GM19351 (cell line): ENCODE results near the gene LMO4.

Source experiments
- ATAC-seq: cut with Tn5 transposase; IDR thresholded peaks from one replicate; pipeline ENCODE4 v1.9.1; 2021; ENCODE audit warnings: mild to moderate bottlenecking, moderate library complexity; ENCODE audit not compliant: unreplicated experiment

Gene LMO4, protein sequence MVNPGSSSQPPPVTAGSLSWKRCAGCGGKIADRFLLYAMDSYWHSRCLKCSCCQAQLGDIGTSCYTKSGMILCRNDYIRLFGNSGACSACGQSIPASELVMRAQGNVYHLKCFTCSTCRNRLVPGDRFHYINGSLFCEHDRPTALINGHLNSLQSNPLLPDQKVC

DNA sequence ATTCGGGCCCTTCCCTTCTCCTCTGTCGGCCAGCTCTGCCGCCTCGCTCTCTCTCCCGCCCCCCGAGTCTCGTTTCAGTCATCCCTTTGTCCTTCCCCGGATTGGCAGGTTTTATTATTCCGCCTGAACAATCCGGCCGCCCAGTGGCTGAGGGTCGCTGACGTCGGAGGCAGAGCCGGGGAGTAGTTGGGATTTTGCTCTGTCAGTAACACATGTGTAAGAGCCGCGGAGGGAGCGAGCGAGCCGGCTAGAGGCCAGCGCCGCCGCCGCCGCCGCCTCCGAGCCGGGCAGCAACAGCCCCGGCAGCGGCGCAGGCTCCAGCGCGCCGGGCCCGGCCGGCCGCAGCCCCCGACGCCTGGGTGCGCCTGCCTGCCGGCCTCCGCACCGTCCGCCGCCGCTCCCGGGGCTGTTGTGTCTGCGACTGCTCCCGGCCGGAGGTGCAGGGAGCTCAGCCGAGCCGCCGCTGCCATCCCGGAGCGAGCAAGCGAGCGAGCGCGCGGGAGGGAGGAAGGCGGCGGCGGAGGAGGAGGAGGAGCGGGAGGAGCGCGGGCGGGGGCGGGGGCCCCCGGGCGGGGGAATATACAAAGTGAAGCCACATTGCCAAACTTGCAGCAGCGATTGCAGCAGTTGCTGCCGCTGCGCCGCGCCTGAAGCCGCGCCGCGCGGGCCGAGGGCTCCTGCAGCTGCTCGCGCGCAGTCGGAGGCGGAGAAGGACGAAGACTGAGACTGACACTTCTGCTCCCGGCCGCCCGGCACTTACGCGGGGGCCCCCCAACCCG, at the start of gene LMO4:
Gene LMO4, plus strand, starts transcription at position 609 of the 779 bp plus-strand sequence. CDS start 3,136 bp downstream, outside the sequence.
- peak; percentile 79 for ATAC-seq

DNA sequence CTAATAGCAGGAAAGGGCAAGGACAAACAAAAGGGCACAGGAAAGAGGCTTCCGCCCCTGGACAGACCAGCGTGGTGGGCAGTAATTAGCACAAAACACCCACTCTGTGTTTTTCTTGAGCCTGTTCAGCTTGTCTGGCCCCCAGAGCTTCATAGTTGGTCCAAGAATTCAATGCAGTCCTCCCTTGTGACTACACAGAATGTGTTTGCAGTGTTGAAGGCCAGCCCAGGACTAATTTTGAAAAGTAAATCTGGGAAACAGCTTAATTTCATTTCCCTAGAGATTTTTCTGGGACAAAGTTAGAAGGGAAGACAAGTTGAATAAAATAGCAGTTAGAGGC, 49.2 kb upstream of the LMO4 start:
- ATAC-seq: no peak

DNA sequence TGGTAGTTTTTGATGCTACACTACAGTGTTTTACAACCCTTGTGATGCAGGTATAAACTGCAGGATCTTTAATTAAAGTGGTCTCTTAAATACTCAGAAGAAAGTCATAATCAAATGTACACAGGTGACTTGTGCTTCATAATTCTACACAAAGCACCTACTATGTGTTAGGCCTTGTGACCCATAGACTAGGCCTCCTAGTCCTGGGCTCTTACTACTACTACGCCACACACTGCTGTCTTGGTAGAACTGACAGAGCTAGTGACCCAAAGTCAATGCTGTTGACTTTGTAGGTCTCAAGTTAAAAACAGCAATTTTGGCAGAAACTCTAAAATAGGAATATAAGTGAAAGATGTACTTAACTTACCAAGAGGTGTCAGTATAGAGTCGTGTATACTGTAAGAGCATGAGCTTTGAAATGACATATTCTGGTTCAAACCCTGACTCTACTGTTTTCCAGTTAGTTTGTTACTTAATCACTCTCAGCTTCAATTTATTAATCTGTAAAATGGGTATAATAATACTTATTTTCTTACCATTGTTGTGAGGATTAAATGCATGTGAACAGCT, 48.6 kb upstream of the LMO4 start:
- ATAC-seq: no peak

DNA sequence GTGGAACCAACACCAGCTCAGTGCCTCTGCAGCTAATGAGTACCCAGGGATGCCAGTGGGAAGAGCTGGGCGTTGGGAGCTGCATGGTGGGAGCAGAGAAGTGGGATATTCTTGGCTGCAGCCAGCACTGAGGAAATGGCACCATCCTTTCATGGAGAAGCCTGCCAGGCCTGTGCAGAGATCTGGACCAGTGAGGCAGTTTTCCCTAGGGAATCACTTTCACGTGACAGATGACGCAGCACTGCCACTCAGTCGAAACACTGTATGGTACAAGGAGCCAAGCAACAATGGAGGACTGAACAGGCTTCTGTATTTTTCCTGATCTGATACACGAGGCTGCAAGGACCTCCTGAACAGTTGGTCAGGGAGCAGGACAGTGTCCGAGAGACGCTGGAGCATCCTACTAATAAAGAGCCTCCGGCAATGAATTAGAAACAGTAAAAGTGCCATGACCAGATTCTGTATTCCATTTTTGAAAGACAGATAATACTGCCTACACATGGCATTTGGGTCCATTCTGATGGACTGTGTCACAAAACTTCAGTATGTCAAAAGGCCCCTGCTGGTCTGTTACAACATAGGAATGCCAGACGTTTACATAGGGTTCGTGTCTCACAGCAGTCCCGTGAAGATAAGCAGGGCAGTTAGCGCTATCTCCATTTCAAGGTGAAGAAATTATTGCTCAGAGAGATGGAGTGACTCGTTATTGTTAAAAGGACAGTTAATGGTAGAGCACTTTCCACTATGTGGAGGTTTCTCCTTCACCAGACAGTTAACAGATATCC, 44.0 kb upstream of the LMO4 start:
- no peak for ATAC-seq

DNA sequence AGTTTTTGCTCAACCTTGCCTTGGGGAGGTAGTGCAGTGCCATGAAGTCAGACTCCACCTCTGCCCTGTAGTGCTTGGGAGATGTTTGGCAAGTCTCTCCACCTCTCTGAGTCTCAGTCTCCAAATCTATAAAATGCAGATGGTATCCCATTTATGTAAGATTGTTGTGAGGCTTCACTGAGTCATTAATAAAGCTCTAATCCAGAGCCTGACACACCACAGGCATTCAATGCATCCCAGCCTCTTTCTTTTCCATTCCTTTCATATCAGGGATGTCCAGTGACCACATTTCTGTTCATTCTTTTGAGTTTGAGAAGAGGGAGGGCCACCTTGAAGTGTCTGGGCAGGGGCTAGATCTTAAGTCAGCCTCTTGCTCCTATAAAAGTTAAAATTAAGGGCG, 37.6 kb upstream of the LMO4 start:
- ATAC-seq: no peak

DNA sequence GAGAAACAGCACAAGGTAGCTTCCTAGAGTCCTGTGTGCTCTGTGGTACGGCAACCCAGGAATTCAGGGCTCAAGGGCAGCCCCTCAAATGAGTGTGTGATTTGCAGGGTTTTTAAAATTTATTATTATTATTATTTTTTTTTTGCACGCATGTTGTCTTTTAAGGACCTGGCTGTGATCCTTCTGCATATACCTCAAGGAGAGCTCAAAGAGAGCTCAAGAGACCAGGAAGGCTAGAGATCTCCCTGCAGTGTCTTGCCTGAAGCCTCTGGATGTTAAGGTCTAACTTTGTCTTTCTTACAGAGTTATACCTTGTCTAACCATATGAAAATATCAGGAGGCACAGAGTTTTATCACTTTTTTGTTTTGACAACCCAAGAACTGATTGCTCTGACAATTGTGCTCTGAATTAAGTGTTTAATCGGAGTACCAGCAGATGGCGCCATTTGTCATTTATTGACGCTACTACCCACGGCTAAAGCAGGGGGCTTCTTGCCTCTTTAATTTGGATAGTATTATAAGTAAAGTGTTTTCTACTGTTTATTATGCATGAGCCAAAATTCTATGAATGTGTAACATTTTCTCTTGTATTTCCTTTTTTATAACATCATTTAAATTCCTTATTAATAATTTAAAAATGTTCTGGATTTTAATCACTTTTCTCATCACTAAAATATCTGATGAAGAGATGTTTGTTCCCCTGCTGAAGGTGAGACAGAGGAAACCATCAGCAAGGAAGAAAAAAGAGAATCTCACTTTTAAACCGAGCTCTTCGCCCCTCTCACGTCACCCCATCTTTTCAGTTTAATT, 35.8 kb upstream of the LMO4 start:
- ATAC-seq: peak; percentile 63

DNA sequence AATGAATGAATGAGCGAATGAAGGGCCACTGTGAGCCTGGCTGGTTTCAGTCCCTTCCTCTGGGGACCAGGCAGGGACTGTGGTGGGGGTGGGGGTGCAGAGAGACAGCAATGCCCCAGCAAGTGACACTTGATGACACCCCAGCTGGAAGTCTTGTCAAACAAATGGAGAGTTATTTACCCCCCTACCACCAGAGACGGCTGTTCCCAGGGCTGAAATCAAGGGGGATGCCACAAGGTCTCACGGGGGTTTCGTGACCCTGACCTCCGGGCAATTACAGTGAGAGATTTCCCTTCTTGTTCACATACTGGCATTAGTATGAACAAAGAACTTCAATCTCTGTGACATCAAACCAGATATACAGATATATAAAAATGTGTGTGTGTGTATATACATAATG, 34.0 kb upstream of the LMO4 start:
- ATAC-seq: no peak

DNA sequence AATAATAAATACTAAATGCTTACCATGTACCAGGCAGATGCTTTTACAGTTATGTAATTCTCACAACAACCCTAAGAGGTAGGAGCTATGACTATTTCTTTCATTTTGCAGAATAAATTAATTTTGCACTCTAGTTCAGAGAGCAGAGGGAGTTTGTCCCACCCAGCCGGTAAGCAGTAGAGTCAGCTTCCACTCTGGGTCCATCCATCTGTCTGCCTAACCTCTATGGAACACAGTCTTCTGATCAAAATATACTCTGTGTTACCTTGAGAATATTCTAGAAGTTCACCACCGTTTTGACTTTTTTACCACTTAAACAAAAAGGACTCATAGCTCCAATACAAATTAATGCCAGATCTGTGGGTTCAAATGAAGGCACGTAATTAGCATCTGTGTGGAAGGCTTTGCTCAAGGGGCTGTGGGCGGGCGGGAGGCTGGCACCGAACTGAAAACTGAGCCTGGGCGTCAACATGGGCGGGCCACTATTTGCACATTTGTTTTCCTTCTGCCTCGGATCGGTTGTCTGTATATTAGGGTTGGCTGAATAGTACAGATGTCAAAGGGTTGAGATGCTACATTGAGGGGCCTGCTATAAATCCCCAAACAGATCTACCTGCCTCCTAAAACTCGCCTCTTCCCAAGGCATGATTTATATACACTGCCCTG, 33.1 kb upstream of the LMO4 start:
- ATAC-seq: no peak

DNA sequence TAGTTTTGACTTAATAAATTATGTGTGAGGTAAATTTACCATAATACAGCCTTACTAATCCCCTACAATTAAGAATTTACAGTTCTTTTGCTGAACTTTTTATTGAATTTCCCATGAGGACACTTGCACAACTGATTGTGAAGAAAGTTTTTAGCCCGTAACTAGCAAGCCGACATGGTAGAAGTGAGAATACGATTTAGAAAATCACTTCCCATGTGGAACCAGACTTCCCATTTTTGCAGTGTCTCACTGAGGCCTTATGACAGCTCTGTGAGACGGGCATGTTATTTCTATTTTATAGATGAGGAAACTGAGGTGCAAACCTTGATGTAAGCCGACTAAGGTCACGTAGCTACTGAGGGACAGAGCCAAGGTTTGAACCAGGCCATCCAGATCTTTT, 32.5 kb upstream of the LMO4 start:
- ATAC-seq: no peak

DNA sequence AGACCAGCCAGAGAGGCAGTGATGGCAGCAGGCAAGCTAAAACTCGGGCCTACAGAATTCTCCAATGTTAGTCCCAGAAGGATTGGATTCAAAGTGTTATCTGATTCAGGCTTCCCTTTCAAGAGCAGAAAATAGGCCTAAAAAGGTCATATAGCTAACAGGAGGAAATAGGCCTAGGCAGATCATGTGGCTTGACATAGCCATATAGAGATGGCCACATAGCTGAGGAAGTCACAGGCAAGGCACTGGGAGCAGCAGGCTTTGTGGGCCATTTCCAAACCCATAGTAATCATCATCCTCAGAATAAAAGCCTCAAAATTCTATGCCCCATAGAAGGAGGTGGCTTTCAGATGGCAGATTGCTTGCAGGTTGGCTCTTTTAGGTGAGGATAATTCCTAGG, 29.0 kb upstream of the LMO4 start:
- no peak for ATAC-seq

DNA sequence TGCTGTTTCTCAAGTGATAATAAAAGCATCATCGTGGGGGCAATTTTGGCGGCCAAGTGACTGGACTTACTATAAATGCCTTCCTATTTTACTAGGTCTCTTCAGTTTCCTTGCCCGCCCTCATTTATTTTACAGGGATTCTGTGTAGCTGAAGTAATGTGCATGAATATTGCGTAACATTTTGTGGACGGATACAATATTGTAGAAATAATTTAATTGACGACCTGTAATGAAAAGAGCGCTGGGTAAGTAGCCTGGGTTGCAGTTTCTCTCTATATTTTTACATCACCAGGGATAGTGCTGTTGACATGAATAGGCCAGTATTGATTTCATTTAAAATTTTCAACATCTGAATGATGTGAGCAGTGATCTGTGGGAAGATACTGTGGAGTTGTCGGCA, 28.1 kb upstream of the LMO4 start:
- no peak for ATAC-seq

DNA sequence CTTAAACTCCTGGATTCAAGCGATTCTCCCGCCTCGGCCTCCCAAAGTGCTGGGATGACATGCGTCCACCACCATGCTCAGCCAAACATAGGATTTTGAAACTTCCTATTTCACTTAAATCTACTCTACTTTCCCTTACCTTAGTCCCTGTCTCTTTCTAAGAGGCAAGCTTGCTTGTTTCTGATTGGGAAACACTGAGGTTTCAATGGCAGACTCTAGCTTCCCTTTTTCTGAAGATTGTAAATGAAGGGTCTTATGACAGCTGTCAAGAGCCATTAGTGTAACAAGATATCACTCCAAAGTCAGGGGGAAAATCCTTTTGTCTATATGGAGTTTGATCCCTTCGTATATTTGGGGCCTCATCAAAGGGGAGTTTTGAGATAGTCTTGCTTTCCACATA, 23.5 kb upstream of the LMO4 start:
- ATAC-seq: no peak

DNA sequence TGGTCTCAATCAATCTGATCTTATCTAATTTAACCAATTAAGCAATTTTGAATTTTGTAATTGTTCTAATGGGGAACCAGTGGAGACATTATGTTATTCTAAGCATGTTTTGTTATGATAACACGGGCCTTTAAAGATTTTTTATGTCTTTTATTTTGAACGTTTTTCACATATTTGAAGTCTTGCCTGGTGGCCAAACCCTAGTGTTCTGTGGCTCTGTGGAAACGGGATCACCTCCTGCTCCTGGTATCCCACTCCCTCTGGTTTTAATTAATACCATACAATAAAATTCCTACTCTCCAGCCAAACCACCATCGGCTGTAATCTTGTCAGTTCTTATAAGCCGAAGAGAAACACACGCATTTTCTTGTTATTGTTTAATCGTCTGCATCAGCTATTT, 22.9 kb upstream of the LMO4 start:
- ATAC-seq: no peak

DNA sequence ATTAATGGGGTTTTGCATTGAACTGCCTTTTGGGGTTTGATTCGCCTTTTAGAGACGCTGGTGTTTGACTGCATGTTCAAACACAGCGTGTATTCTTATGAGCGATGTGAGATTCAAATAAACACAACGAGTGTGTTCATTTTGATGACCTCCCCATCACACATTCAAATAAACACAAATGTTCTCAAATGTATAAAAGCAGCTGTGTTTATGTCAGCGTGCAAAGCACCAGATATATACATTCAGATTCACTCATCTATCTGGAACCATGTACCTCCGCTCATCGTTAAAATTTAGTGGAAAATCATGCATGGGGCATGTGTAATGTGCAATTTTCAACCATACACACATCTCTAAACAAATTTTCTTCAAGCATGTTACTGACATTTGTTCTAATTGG, 21.4 kb upstream of the LMO4 start:
- ATAC-seq: no peak

DNA sequence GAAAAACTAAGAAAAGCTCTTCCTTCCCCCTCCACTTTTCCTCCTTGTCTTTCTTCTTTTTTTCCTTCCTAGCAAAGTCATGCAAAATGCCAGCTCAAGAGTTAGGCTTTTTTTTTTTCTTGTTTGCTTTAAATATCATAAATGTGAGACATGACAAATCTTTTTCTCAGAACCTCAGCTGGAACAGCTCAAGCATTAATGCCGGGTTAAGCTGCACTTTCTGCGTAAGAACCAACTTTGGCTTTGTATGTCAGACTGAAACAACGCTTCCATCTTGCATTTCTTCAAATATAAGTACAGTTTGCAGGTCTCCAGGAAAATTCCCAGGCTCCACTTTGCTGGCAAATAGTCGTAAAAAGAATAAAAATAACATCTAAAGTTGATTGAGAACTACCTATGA, 20.7 kb upstream of the LMO4 start:
- no peak for ATAC-seq

DNA sequence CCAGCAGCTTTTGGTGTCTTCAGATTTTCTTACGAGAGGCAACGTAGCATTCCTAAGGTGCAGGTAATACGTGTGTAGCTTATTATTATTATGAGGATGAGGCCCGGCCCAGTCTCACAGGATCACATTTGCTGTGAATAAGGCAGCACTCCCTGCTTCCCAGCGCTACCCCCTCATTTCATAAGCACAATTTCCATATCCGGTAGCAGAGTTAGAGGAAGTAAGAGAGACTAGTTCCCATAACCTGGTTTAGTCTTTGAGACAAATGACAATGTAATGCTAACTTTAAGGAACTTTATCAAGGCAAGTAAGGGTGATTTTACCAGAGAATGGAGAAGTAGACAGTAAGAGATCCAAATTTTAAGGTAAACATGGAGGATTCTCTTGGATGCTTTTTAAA, 14.6 kb upstream of the LMO4 start:
- ATAC-seq: no peak

DNA sequence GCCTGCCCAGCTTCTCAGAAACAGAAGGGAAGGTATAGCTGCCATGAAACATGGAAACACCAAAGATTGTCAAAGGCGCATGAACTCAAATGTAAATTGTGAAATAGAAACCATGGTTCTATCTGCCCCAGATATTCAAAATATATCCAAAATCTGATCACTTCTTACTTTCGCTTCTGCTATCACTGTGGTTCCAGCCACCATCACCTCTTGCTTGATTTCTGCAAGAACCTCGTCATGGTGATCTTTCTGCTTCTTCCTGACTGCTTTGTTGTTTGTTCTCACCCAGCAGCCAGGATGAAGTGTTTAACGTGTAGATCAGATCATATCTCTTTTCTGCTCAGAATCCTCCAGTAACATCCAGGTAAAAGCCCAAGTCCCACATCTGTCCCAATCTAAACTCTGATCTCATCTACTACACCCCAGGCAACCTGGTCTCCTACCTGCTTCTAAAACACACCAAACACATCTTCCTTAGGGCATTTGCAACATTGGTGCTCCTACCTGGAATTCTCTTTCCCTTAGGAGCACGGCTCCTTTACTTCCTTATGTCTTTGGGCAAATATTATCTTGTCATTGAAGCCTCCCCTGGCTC, 10.5 kb upstream of the LMO4 start:
- ATAC-seq: peak; percentile 80

DNA sequence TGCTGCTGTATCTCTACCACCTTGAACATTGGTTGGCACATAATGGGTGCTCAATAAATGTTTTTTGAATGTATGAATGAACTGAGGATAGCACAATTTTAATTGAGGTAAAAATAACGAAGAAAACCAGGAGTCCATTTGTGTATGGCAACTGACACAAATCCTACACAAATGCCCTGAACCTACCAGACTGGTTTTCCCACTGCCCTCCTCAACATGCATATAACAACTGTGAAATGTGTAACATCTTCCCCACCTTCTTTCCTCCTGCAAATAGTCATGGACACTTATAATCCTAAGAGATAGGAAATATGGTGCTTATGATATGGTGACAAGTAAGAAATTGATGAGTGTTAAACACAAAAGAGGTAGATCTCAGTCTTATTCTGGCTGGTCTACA, 9.9 kb upstream of the LMO4 start:
- no peak for ATAC-seq

DNA sequence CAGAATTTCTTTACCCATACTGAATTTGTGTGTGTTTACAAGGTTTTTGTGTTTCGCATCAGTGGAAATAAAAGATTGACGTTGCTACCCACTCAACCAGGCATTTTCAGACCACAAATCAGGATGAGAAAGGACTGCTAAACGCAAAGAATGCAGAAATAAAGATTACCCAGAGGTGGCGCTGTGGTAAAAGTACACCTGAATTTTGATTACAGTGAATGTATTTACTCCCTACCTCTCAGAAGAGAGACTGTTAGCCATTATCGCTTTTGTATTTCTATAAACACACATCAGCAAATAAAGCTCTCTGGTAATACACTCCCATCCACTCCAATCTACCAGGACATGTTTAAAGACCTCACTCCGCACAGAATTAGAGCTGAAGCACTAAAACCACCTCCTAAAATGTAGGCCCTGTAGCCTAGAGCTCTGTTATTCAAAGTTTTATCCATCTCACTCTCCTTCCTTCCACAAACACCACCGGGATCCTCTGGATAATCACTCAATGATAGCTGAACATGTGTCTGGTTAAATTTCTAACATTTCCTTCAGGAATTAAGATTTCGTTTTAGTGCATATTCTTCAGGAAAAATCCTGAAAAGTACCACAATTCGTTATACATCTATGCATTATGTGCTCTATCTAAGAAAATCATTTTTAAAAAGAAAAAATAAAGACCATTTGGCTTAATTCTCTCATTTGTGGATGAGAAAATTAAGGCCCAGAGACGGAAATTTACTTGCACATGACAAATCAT, 2.5 kb upstream of the LMO4 start:
- no peak for ATAC-seq
